NCI-H128 (cell line): ENCODE measurements around the gene SH2D1A.

Experiments used
- DNase-seq: peaks from one replicate; lab custom pipeline; 2025; ENCODE audit not compliant: unreplicated experiment; lab: John Stamatoyannopoulos, UW

Gene SH2D1A

GRCh38 chrX:124415115-124415800 lies 68.9 kb downstream of the SH2D1A start:
- DNase-seq = no peak

DNA sequence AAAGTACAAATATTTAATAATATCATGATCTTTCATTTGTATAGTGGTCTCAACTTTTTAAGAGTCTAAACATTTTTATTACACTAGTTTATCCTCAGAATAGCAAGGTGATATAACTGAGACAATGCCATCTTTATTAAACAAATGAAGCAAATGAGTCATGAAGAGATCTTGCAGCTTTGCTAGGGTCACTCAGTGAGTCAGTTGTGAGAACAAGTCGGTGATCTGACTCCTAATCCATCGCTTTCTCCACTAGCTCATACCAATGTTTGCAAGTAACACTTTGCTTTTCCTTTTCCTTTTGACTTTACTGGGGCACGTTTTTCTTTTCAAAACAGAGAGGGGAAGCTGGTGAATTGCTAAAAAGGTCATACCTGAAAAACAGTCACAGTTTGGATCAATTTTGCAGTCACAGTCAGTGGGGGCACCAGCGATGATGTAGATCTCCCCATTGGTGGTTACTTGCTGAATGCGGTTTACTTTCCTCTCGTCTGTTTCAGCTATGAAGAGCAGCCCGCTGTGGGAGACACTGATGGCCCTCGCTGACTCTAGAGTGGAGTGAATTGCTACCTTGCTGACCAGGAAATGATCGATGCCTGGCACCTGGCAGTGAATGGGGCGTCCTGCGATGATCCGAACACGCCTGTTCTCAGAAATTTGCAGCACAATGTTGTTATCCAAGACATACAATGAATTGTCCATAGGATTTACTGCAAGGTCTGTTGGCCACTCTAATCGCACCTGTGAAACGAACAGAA lies 75.7 kb downstream of the SH2D1A start:
- DNase-seq = no peak
